CD4-positive, alpha-beta T cell treated with Interferon gamma for 1 hour (primary cell): ENCODE data around the gene ITGA2B.
A peak's percentile ranks its signal among the peaks of the same experiment; 100 is the strongest.
"Not testable (repeated sequence)": the region's sequence is repeated elsewhere in the genome, so short reads cannot be mapped to it uniquely, and the experiment has no call there.

Source experiments
- DNase-seq: peaks from one replicate; pipeline ENCODE4 v3.0.0-alpha.2; 2020

ITGA2B gene

GRCh38 chr17:44368391-44369243 is 20.8 kb downstream of the ITGA2B start:
- DNase-seq: not testable (repeated sequence)

DNA sequence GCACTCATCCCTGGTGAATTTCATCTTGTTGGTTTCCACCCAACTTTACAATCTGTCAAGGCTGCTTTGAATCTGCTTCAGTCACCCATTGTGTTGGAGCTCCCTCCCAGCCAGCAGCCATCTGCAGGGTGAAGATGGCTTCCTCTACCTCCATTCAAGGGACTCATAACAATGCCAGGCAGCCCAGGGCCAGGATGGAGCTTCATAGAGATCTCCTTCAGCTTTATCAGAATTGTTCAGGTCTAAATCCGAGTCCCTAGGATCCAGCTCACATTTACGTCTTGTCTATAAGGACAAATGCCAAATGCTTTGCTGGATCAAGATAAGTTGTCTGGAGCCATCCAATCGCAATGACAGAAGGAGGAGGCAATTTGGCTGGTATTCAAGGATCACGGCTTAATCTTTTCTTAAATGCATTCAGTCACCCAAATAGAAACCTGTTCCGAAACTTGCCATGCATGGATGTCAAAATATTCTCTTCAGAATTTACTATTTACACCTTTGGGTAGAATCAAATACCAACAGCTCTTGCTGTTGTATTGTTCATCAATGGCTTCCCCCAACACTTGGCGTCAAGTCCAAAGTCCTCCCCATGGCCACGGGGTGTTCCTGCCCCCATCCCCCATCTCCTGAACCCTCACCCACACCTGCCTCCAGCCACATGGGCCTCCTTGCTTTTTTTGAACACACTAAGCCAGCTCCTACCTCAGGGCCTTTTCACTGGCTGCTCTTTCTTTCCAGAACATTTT is 22.0 kb downstream of the ITGA2B start:
- DNase-seq: no peak

- DNase-seq: not testable (repeated sequence)
Observed at GRCh38 chr17:44365051-44365450, 24.4 kb downstream of the ITGA2B start.

DNA sequence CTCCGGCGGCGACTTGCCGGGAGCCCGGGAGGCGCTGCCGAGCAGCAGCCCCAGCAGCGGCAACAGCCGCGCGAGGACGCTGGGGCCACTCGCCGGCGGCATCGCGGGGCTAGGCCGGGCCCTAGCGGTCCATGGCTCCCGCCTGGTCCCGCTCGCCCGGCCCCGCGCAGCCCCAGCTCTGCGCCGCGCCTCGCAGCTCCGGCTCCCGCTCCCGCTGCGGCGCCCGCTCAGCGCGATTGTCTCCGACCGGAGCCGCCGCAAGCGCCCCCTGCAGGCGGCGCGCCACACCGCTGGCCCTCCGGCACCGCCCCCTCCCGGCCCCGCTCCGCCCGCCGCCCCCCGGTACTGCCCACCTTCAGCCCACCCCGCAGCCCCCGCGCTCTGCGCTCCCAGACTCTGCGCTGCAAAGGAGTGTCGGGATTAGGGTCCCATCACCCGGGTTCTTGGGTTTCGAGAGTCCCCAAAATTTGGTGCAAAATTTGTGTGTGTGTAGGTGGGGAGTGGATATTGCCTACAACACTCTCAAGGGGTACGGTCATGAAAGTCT is 25.8 kb downstream of the ITGA2B start, which contains the start of gene FAM171A2:
Gene FAM171A2, minus strand, starts transcription at position 241 of the 547 bp plus-strand sequence. Its CDS starts 139 bp downstream, at position 102.
- DNase-seq: peak; percentile 61

GRCh38 chr17:44362949-44363612 is 26.4 kb downstream of the ITGA2B start:
- no peak for DNase-seq

- DNase-seq: no peak
Observed at GRCh38 chr17:44362459-44362948, 26.9 kb downstream of the ITGA2B start.

- no peak for DNase-seq
Observed at GRCh38 chr17:44361292-44362260, 27.9 kb downstream of the ITGA2B start.

- no peak for DNase-seq
Observed at GRCh38 chr17:44360826-44361225, 28.6 kb downstream of the ITGA2B start.

DNA sequence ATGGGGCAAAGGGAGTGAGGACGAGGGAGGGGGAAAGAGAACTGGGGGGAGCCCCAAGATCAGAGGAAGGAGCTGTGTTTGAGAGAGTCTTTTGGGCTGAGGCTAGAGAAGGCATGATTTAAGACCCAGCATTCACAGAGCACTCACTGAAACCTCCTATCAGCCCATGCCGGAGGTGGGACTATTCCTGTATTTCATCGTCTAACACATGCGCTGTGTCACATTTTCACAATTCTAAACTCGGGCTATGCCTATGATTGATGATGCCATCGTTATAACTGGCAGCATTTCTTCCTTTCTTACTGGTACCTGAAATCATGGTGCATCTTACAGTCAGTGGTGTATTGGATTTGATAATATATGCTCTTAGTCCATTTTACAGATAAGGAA is 29.3 kb downstream of the ITGA2B start:
- no peak for DNase-seq

- no peak for DNase-seq
Observed at GRCh38 chr17:44359458-44360143, 29.8 kb downstream of the ITGA2B start.

DNA sequence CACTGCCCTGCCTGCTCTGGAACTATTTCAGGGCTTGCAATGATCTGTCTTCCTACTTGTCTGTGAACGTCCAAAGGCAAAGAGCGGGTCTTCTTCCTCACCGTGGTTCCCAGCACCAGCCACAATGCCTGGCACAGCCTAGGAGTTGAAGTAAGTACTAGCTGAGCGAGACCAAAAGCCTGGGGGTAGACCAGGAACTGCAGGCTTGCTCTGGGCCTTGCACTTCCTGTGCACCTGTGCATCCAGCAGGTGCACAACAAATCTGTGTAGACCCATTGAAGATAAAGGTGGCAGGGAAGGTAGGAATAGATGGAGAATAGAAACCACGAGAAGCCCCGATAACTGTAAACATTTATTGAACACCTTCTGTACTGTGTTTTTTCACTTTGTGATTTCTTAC is 30.4 kb downstream of the ITGA2B start:
- no peak for DNase-seq

DNA sequence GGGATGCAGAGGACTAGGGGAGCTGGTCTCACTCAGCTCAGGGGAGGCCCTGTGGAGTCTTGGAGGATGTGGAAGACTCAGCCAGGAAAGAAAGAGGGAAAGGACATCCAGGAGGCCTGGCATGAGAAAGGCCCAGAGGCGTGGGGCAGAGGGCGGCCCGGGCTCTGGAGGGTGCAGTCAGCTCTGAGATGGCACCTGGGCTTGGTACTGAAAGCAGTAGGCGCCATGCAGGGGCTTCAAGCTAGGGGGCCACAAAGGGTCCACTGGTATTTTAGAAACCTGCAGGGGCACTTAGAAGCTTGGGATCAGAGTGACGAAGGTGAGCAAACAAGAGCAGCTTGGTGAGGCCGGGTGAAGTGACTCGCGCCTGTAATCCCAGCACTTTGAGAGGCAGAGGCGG is 31.4 kb downstream of the ITGA2B start:
- DNase-seq: no peak

- DNase-seq: no peak
Observed at GRCh38 chr17:44356241-44356640, 33.2 kb downstream of the ITGA2B start.

GRCh38 chr17:44355642-44356099 is 33.8 kb downstream of the ITGA2B start:
- DNase-seq: no peak

DNA sequence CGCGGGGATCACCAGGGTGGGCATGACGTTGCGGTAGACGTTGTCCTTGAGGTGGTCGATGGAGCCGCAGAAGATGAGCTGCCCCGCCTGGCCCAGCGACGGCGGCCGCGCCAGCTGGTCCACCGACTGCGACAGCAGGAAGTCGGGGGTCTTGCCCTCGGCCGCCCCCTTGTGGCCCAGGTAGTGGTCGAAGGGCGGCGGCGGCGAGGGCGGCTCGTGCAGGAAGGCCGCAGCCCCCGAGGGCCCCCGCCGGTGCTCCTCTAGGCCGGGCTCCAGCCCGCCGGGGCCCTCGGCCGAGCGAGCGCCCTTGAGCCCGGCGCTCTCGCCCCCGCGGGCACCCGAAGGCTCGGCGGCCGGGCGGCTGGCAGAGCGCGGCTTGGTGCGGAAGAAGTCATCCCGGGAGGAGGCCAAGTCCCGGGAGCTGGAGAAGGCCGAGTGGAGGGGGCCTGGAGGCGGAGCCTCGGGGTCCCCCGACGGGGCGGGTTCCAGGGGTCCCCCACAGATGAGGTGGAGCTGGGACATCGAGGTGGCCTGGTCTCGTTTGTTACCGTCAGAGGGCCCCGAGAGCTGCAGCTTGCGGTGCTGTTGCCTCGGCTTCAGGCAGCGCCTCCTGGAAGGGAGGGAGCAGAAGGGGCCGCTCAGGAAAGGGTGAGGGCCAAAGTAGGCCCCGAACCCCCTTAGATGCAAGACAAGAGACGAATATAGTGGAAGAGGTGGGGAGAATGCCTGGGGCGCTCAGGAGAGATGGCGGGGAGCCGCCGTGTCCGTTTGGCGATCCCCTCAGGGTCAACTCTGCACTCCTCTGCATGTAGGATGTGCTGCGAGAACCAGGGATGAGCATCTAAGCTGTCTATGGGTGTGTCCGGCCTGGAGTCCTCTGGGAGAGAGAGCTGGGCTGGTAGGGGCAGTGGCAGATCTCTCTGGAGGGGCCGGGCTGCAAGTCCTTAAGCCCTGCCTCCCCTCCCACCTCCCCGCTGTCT is 34.6 kb downstream of the ITGA2B start:
- DNase-seq: peak; percentile 55

GRCh38 chr17:44353672-44354331 is 35.6 kb downstream of the ITGA2B start:
- DNase-seq: peak; percentile 15

DNA sequence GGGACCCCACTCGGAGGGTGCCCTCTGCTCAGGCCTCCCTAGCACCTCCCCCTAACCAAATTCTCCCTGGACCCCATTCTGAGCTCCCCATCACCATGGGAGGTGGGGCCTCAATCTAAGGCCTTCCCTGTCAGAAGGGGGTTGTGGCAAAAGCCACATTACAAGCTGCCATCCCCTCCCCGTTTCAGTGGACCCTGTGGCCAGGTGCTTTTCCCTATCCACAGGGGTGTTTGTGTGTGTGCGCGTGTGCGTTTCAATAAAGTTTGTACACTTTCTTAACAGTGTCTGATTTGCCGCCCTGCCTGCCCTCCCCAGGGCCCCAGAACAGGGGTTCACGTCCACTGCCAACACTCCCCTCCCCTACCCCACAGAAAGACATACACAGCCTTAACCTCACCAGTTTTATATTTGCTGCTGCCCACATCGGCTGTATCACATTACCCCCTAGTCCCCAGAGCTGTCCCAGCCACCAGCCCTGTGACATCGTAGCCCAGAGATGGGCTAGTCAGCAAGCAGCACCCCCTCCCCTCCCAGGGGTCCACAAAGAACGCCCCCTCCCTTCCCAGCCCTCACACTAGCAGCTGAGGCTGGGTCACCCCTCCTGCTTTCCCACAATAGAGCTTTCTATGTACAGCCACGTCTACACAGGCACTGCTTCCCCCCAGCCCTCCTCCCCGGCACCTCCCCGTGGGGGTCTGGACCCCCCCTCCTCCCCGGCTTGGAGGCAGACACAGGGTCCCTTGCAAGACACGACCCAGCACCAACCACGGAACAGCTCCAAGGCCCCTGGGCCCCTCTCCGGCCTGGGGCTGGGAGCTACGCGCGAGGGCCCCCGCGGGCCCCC is 36.4 kb downstream of the ITGA2B start:
- no peak for DNase-seq
